ENCODE measurements around the gene SIVA1. TPM values are rescaled to one million over a fixed set of nuclear protein-coding genes. Genes with fewer than 3 reads are reported as not detected.

Gene SIVA1
- total and polyA plus RNA-seq, 2 of the 4 experiments (the other 2 are of a cell fraction) = 166 to 184 TPM

- TF ChIP-seq CEBPB (IDR thresholded peaks at IDR 0.05; ENCODE audit: low read depth, low read length) (no peak), MXI1 (IDR thresholded peaks at IDR 0.05; ENCODE audit: borderline replicate concordance, low read depth, low read length) (no peak), CTCF (conservative IDR thresholded peaks at IDR 0.05; ENCODE audit: low read depth, low read length) (no peak), BHLHE40 (IDR thresholded peaks at IDR 0.05; ENCODE audit: low read depth, low read length) (no peak), POLR2A (IDR thresholded peaks at IDR 0.05; ENCODE audit: low read depth, low read length) (no peak), MAFK (IDR thresholded peaks at IDR 0.05; ENCODE audit: low read depth, low read length) (no peak), MAZ (IDR thresholded peaks at IDR 0.05; ENCODE audit: borderline replicate concordance, low read depth, low read length) (no peak), NFE2L2 (IDR thresholded peaks at IDR 0.05; ENCODE audit: low read depth, low read length) (no peak), ELK1 (IDR thresholded peaks at IDR 0.05; ENCODE audit: borderline replicate concordance, low read depth, low read length) (no peak), CHD1 (IDR thresholded peaks at IDR 0.05; ENCODE audit: low read depth, low read length) (no peak), SMC3 (IDR thresholded peaks at IDR 0.05; ENCODE audit: low read depth, low read length) (no peak), RFX5 (IDR thresholded peaks at IDR 0.05; ENCODE audit: low read depth, low read length) (no peak)
- Histone ChIP-seq H4K5ac (ENCODE audit: low read depth, low read length) (no peak overlapping the region), H2BK15ac (ENCODE audit: low read depth, low read length) (no peak overlapping the region), H3K4me1 (ENCODE audit: control insufficient read depth, insufficient read depth, low read length) (peaks cover under 1% of the 10 kb centered on the region; the same call in 1 of the 2 replicates), H2BK120ac (ENCODE audit: low read depth, low read length) (no peak overlapping the region), H3K4me3 (ENCODE audit: insufficient read depth, low read depth, low read length) (no peak overlapping the region), H3K4ac (ENCODE audit: low read depth, low read length) (no peak overlapping the region), H3K4me2 (ENCODE audit: low read depth, low read length) (no peak overlapping the region), H3K9ac (ENCODE audit: low read depth, low read length) (no peak overlapping the region), H3K79me1 (ENCODE audit: low read depth in 1 of 2, low read length in 2 of 2) (peaks cover 9 to 60% of the 10 kb centered on the region in 2 experiments; a peak in 3 of 4 replicates), H3K9me1 (ENCODE audit: insufficient read depth, low read length) (no peaks in the 10 kb centered on the region), H4K20me1 (ENCODE audit: insufficient read depth, low read length) (peaks cover 88% of the 10 kb centered on the region), H4K8ac (ENCODE audit: low read depth in 2 of 2, low read length in 2 of 2) (no peak overlapping the region), H3K9me3 (ENCODE audit: control insufficient read depth, insufficient read depth, low read length) (no peaks in the 10 kb centered on the region), H2BK20ac (ENCODE audit: low read depth, low read length) (no peak overlapping the region), H4K91ac (ENCODE audit: insufficient read depth, low read depth, low read length) (no peak overlapping the region), H3K27me3 (ENCODE audit: control insufficient read depth, insufficient read depth, low read length) (no peaks in the 10 kb centered on the region), H3K18ac (ENCODE audit: low read depth, low read length) (no peak overlapping the region), H3K14ac (replicated peaks; ENCODE audit: low read depth, low read length) (no peak overlapping the region), H3K36me3 (ENCODE audit: control insufficient read depth, insufficient read depth, low read length) (peaks cover 45% of the 10 kb centered on the region), H3K27ac (ENCODE audit: insufficient read depth, low read length) (no peak overlapping the region), H3K23ac (ENCODE audit: low read depth, low read length) (no peak overlapping the region), H2AFZ (replicated peaks; ENCODE audit: low read length, poor library complexity) (no peak overlapping the region), H3K56ac (ENCODE audit: extremely low read depth, insufficient read depth, low read length) (no peak overlapping the region), H2AK9ac (replicated peaks; ENCODE audit: low read depth, low read length, poor library complexity) (no peak overlapping the region), H2BK5ac (ENCODE audit: low read depth, low read length, poor library complexity, severe bottlenecking) (no peak overlapping the region), H2AK5ac (ENCODE audit: low read depth, low read length) (no peak overlapping the region)
- in situ Hi-C loops (cut with MboI; ENCODE audit: low sequenced_read_pairs) = no loop called here
- ATAC-seq (ENCODE audit: low read depth) (no peak), DNase-seq (no peak)
- 80% methylated on average over 1 of the region's 7 CpGs; no CpG with 5 or more reads in 1 of the 2 experiments for WGBS, 2 experiments (ENCODE audit: extremely low coverage in 2 of 2, insufficient read length in 1 of 2)
- ChIA-PET POLR2A (ENCODE audit: unreplicated experiment) (no interaction called here), CTCF (no interaction called here)
- intact Hi-C loops (cut with micrococcal nuclease) = no loop called here
- no TSS peak for BruUV-seq (replicated peaks)
- dilution Hi-C loops (cut with HindIII; ENCODE audit: low sequenced_read_pairs, unreplicated experiment) = no loop called here
Observed at GRCh38 chr14:104787736-104788135, 34.8 kb downstream of the SIVA1 start.
